Renal cortical epithelial cell (primary cell): Measurements from ENCODE around the gene SCAF8. TPM values are rescaled to one million over a fixed set of nuclear protein-coding genes. Genes with fewer than 3 reads are reported as not detected.
"Not testable (repeated sequence)": the region's sequence is repeated elsewhere in the genome, so short reads cannot be mapped to it uniquely, and the experiment has no call there.

Experiments
- DNase-seq: peaks from one replicate; pipeline ENCODE4 v3.0.0-alpha.2; 2011; ENCODE audit warnings: low read depth
- total RNA-seq: library from RNA; depleted of rRNA; stranded (reverse); fragments of >200 nt; gene quantifications from 2 replicates; pipeline ENCODE4 v1.2.3, GENCODE V29; 2014

Gene SCAF8
- total RNA-seq, 1 donor from 2014 or later, result 59.2 TPM

DNA sequence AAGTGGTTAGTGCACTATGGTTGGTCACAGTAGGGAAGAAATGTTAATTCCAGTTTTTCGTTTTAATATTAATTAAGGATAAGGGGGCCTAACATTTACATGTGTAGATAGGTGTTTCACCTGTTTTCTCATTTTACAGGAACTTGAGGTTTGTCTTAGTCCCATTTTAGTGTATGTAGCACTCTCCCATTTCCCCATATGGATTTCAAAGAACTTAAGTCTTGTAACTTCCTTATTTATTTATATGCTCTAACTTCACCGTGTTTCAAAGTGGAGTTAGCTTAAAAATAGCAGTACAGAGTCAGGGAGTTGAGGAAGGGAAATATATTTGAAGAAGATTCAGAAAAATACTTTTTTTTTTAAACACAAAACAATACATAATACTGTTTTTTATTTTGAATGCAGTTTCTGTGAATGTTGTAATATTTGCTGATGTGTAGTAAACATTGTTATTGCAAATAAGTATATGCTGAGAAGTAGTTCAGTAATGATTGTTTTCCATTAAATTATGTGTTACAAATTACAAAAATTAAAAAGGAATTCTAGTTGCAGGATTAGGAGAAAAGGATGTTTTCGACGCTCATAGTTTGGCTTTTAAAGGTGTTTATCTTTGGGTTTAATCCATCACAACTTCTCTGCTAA is 3.5 kb downstream of the SCAF8 start:
- DNase-seq, result no peak

DNA sequence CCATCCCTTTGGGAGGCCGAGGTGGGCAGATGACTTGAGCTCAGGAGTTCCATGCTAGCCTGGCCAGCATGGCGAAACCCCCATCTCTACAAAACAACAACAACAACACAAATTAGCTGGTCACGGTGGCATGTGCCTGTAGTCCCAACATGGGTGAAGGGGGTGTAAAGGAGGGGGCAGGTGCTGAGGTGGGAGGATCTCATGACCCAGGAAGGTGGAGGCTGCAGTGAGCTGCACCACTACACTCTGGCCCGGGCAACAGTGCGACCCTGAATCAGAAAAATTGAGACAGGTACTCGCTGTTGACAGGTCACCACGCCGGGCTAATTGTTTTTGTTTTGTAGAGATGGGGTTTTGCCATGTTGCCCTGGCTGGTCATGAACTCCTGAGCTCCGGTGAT is 4.2 kb downstream of the SCAF8 start:
- DNase-seq, result no peak

DNA sequence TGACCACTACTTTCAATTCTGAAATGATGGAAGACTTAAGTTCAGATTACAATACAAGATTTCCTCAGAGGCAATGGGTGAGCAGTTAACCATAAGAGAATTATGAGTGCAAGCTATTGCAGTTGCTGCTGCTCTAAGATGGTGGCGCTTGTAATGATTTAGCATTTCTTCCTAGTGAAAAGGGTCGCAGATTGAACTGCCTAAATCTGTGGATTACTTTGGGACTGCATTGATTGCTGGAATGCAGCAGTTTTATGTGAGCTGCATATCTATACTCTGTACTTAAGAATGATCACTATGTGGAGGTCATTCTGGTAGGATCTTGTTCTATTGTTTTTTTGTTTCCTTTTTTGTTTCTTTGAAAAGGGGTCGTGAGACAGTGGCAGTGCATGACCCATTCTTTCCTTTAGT is 5.3 kb downstream of the SCAF8 start:
- DNase-seq, result no peak

DNA sequence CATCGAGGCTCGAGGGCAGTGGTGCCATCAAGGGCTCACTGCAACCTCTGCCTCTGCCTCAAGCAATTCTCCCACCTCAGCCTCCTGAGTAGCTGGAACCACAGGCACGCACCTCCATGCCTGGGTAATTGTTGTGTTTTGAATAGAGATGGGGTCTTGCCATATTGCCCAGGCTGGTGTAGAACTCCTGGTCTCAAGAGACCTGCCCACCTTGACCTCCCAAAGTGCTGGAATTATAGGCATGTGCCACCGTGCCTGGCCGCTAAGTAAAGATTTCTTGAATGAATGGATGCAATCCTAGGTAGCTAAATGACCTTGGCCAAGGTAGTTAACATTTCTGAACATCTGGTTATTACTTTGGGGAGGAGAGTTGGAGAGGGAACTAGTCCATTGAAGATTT is 7.4 kb downstream of the SCAF8 start:
- no peak for DNase-seq

DNA sequence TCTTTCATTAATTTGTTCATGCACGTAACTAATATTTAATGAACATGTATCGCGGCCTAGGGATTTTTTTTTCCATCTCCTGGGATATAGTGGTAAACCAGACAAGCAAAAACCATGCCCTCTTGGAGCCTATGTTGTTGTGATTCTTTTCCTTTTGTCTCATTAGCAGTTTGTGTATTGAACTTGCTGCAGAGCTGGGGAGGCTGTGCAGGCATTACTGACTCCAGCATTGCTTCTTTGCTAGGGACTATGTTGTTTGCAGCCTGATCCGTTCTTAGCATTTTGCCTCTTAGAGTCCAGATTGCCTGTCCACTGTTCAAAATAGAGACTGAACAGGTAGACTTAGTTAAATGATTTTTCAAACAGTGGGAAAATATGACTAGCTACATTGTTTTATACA is 9.7 kb downstream of the SCAF8 start:
- no peak for DNase-seq

DNA sequence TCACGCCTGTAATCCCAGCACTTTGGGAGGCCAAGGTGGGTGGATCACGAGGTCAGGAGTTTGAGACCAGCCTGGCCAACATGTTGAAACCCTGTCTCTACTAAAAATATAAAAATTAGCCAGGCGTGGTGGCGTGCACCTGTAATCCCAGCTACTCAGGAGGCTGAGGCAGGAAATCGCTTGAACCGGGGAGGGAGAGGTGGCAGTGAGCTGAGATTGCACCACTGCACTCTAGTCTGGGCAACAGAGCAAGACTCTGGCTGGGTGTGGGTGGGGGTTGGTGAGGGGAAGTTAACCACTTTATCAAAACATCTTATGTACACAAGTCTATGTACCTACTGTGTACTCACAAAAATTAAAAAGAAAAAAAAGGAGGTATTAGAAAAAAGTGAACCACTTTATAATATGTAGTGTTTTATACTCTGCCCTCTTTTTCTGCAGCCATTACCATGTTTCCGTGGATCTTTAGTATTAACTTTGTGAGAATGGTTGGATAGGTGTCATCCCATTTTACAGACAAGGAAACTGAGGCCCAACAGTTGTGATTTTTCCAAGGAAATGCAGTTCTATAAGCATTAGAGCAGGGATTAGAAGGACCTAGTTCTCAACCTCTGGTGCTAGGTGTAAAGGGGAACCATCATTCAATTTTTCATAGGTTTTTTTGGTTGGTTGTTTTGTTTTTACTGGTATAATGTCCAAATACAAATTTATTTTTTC is 11.0 kb downstream of the SCAF8 start:
- not testable (repeated sequence) for DNase-seq

DNA sequence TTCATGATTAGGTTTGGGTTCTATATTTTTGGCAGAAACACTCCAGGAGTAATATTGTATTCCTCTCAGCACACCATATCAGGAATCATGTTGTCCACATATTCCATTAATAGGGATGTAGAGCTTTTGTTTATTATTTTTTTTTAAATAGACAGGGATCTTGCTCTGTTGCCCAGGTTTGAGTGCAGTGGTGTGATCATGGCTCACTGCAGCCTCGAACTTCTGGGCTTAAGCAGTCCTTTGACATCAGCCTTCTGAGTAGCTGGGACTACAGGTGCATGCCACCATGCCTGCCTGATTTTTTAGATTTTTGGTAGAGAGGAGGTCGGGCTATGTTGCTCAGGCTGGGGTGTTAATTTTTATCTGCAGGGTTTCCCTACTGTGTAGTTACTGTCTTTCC is 12.0 kb downstream of the SCAF8 start:
- no peak for DNase-seq

DNA sequence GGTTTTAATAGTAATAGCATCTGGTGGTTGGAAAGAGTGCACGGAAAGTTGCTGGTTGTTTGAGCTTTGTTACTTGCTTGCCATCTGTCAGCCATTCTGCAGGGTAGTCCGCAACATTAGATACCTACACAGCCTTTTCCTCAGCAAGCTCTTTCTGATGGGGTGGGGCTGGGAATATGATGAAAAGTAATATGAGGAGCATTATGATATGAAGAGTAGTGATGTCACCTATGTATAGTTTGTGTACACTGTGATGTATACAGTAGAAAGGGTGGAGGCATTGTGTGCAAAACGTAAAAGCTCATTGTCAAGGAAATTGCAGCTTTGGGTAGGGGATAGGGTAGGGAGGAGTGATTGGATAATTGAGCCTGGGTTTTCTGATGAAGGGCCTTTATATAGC is 16.1 kb downstream of the SCAF8 start:
- DNase-seq, result no peak

DNA sequence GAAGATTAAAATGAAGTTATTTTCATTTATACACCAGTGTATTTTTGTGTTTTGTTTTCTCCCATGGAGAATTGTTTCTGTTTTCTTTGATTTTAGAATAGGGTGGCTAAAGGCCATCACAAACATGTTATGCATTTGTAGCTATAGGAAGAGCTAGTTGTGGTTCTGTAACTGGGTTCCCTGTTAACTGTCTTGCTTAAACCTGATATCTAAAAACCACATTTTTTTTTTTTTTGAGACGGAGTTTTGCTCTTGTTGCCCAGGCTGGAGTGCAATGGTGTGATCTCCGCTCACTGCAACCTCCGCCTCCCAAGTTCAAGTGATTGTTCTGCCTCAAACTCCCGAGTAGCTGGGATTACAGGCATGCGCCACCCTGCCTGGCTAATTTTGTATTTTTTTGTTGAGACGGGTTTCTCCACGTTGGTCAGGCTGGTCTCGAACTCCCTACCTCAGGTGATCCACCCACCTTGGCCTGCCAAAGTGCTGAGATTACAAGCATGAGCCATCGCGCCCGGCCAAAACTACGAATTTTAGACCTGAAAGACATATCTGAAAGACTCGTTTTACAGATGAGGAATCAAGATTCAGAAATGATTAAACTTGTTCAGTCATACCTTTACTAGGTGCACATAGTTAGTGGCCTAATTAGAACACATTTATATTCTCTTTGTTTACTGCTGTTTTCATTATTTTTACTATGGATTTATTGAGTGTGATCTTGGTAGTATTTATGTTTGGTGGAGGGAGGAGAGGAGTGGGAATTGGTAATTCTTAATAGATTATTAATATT is 18.0 kb downstream of the SCAF8 start:
- DNase-seq, result no peak

DNA sequence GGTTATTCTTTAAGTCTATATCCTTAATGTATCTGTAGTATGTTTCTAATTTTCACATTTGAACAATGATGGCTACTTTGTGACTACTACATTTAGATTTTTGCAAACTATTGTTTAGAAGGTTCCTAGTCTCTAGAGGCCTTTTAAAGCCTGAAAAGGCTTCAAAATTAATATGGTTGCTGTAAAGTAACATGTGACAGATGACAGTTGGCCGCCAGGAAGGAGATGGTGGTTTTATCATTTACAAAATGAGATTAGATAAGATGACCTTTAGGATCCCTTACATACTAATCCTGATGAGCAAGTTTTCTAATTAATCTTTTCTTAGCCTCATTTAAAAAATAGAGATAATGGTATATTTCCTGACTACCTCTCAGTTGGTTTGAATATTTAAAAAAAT is 18.8 kb downstream of the SCAF8 start:
- DNase-seq, result no peak

DNA sequence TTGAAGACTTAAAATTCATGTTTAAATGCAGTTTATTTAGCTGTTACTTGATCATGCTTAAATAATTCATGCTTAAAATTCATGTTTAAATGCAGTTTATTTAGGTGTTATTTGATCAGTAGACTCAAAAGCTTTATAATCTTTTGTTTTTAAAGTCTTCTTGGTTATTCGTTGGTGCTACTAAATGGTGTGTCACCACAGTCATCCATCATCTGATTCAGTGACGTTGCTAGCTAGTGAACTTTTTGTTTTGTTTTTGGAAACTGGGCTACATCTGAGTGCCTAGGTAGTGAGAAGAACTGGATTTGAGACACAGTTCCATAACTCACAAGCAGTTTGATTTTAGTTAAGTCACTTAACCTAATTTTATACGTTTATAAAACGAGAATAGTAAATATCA is 20.9 kb downstream of the SCAF8 start:
- peak; percentile 62 for DNase-seq

DNA sequence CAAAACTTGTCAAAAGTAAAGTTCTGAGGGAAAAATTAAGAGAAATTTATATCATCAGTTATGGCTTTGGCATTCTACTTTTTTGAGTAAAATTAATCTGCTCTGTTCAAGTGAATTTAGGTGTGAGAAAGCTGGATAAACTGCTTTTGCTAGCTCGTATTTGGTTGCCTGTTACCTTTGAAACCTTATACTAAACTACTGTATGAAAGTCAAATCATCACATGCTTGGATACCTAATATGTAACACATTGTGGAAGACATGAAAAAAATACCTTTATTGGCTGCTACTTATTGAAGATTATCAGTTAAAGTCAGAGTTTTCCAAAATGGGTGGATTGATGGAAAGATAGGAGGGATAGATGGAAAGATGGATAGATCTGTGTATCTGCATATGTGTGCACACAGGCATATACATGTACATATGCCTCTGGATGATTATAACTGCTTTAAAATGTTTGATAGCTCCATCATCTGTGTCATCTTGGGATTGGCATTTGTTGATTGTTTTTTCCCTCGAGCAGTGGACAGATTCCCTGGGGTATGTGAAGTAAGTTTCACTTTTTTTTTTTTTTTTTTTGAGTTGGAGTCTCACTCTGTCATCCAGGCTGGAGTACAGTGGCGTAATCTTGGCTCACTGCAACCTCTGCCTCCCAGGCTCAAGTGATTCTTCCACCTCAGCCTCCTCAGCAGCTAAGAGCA is 24.3 kb downstream of the SCAF8 start:
- no peak for DNase-seq

DNA sequence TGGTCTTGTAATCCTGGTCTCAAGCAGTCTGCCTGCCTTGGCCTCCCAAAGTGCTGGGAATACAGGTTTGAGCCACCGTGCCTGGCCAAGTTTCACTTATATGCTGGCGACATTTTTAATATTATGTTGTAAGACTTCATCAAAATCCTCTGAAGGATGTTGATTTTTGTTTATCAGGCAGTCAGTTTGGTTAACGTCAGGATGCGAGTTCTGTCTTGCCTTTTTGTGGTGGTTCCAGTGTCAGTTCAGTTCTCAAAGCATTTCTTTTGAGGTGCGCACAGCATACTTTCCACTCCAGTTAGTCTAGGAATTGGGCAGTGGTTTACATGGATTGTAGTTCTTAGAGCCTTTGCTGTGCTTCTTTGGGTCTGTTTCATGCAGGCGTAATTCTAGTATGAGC is 24.9 kb downstream of the SCAF8 start:
- DNase-seq, result no peak

DNA sequence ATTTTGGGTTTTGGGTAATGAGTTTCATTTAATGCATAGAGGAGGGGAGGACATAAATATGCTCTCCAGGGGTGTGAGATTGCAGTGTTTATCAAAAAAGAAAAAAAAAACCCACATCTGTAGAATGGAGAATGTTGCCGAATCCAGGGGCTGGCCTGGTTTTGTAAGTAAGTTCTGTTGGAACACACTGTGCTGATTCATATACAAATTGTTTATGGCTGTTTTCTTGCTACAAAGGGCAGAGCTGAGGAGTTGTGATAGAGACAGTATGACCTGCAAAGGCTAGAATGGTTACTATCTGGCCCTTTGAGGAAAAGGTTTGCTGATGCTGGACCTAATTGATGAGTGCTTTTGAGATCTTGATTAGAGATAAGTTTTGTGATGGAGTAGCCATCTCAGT is 30.4 kb downstream of the SCAF8 start:
- DNase-seq, result no peak

DNA sequence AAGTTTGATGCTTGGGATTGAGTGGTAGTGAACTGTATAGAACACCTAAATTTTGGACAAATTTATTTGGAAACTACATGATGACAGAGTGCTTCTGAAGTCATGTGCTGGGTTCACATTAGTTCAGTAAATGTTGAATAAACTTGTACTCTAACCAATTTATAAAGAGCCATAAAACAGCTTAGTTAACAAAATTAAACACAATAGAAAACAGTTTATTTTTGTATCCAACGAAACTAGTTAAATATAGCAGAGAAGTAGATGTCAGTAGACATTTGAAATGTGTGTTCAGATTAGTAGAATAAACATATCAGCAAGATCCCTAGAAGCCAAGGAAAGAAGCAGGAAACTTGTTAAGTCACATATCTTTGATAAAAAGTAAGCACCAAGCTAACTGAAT is 32.1 kb downstream of the SCAF8 start:
- DNase-seq, result no peak

DNA sequence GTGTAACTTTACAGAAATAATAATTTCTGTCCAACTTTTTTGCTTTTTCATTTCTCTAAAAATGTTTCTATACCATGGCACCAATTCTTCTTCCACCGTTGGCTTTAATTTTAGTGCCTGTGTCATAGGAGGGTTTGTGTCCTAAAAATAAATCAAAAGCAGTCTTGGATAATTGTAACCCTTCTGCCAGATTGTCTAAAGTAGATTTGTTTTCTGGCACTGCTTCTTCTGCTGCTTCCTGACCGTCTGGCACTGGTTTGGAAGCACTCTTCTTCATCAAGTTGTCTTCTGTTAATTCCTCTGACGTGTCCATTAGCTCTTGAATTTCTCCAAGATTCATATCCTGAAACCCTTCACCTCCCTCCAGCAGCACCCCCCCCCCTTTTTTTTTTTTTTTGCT is 33.1 kb downstream of the SCAF8 start:
- DNase-seq, result no peak

DNA sequence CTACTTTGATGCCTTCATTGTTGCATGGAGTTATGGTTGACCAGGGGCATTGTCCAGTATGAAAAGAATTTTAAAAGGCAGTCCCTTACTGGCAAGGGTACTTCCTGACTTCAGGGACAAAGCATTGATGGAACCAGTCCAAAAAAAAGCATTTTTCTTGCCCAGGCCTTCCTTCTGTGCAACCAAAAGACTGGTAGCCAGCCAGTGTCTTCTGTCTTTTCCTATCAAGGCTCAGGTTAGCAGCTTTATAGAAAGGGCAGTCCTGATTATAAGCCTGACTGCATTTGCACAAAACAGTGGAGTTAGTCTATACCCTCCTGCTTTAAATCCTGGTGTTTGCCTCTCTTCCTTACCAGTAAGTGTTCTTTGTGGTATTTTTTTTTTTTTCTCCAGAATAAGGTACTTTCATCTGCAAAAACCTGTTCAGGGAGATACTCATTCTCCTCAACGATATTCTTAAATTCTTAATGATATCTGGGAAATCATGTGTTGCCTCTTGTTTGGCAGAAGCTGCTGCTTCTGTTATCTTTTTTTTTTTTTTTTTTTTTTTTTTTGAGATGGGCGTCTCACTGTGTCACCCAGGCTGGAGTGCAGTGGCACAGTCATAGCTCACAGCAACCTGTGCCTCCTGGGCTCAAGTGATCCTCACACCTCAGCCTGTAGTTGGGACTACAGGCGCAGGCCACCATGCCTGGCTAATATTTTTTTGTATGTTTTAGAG is 33.9 kb downstream of the SCAF8 start:
- peak; percentile 25 for DNase-seq

DNA sequence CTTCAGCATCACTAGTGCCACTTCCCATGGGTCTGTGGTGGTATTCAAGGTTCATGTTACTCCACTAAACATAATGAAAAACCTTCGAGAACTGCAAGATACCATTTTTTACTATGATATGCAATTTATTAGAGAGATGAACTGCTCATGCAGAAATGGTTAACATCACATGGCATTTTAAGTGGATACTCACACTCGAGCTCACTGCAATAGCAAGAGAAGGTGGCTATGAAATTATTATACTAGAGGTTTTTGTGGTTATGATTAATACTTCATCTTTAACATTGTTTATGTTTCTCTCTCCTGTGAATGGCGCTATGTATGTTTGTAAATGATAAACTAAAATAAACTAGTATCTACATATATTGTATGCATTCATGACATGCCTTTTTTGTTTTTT is 35.1 kb downstream of the SCAF8 start:
- no peak for DNase-seq

DNA sequence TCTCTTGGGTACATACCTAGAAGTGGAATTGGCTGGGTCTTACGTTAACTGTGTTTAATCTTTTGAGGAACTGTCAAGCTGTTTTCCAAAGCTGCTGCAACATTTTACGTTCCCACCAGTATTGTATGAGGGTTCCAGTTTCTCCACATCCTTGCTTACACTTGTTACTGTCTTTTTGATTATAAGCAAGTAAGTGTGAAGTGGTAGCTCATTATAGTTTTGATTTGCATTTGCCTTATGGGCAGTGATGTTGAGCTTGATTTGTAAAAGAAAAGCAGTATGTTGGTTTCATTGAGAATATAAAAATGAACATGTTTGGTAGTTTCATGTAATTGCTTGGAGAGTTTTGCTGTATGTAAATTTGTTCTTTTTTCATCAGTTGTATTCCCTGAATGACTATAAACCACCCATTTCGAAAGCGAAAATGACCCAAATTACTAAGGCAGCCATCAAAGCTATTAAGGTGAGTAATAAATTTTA is 40.4 kb downstream of the SCAF8 start:
- DNase-seq, result no peak

DNA sequence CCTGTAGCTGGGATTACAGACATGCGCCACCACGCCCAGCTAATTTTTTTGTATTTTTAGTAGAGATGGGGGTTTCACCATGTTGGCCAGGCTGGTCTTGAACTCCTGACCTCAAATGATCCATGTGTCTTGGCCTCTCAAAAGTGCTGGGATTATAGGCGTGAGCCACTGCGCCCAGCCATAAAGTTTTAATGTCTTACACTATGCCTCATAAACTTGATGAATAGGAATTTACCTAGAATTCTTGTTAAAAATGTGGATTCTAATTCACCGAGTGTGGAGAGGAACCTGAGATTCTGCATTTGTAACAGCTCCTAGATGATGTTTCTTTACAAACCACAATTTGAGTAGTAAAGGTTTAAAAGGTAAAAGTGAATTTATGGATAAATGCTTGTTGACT is 45.9 kb downstream of the SCAF8 start:
- DNase-seq, result not testable (repeated sequence)

DNA sequence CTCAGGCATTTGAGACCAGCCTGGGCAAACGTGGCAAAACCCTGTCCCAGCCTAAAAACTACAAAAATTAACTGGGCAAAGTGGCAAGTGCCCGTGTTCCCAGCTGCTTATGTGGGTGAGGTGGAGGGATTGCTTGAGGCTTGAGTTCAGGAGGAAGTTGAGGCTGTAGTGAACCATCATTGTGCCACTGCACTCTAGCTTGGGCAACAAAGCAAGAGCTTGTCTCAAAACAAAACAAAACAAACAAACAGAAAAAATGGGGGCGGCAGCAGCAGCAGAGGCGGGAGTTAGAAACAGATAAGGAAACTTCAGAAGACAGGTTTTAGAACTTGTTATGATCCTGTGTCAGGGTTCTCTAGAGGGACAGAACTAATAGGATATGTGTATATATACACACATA is 49.0 kb downstream of the SCAF8 start:
- DNase-seq, result no peak

DNA sequence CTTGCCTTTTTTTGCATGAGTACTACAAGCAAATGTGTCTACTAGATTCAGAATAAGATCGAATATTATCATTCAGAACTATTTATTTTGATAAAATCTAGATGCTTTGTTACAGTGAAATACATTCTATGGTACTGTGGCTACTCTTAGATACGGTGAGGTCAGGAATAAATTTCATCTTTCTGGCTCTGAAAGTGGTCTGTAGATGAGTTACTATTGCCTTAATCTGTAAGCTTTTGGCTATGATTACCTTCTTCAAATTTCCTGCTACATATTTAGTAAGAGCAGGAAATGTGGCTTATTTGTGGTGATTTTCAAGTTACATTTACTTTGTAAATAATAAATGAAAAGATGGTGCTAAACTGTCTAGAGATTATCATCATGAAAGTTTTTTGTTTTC is 50.0 kb downstream of the SCAF8 start:
- no peak for DNase-seq
